GM18873 (cell line): ENCODE results near the gene ZFP90.
"Not testable (repeated sequence)": the region's sequence is repeated elsewhere in the genome, so short reads cannot be mapped to it uniquely, and the experiment has no call there.

Experiments used
- ATAC-seq: cut with Tn5 transposase; IDR thresholded peaks from one replicate; pipeline ENCODE4 v1.9.1; 2021; ENCODE audit warnings: mild to moderate bottlenecking, moderate library complexity, moderate number of reproducible peaks; ENCODE audit not compliant: unreplicated experiment, low FRiP score

ZFP90 gene

DNA sequence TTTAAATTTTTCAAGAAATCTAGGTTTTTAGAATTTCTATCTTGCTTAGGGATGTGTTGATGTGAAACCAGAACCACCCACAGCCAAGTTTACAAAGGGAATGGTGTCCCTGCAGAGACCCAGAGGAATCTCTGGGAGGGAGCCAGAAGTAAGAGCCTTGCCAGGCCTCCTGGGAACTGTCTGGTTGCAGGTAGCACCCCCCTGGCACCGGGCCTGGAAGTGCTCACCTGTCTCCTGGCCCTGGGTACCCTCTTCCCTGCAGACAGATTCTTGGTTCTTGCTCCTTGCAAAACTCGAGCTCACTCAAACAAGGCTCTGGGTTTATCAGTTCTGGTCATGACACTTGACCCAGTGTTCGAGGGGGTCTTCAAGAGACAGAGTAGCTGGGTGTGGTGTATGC lies 24.6 kb upstream of the ZFP90 start:
- ATAC-seq: no peak

DNA sequence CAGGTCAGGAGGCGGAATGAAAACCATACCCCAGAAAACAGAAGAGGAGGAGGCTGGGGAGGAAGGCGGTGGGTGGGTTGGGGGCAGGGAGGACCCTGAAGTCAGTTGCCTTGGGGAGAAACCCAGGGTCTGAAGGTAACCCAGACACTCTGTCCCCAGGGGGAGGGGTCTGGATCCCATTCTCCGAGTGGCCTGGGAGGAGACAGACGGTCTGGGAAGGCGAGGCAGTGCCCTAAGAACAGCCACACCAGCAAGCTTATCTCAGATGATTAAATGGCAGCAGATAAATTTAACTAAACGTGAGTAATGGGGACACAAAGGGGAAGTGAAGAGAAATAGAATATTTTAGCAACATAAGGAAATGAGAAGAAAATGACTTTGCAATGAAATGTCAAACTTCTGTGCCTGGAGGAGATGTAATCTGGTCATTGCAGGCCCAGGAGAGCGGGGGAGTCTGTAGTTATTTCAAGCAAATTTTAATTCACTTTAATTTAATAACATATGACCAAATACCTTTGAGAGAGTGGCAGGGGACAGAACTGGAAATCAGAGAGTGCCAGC lies 21.4 kb upstream of the ZFP90 start:
- no peak for ATAC-seq

DNA sequence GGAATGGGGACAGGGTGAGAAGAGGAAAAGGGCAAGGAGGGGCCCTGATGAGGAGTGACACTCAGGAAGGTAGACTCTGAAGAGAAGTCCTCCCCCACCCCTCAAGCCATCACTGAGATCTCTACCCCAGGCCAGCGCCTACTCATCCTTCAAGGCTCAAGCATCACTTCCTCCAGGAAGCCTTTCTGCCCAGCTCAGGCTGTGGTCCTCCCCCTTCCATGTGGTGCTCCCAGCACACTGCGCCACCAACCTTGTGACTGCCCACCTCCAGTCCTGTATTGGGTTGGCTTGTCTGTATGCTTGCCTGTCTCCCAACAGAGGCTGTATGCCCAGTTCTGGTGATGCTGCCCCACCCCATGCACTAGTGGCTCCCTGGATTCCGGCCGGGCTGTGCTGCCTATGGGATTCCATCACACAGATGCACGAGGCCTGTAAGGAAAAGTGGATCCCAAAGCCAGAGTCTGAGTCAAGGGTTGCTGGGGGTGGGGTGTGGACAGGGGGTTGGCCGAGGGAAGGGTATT lies 19.8 kb upstream of the ZFP90 start:
- ATAC-seq: no peak

DNA sequence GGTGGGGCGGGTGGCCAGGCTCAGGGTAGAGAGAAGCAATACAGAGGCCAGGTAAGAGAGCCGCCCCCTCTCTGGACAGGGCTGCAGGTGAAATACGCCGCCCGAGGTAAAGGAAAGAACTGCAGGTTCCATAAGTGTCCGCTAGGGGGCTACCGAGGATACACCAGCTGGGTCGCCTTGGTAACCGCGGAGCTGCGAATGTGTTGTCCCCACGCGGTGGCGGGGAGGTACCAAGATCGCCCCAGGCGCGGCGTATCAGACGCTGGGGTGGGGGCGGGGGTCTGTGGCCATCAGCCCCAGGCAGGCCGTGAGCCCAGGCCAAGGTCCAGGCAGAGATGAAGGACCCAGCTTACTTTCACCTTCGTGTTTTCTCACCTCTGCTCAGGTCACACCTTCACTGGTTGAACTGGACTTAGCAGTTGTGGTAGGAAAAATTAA lies 18.4 kb upstream of the ZFP90 start:
- peak; percentile 53 for ATAC-seq

DNA sequence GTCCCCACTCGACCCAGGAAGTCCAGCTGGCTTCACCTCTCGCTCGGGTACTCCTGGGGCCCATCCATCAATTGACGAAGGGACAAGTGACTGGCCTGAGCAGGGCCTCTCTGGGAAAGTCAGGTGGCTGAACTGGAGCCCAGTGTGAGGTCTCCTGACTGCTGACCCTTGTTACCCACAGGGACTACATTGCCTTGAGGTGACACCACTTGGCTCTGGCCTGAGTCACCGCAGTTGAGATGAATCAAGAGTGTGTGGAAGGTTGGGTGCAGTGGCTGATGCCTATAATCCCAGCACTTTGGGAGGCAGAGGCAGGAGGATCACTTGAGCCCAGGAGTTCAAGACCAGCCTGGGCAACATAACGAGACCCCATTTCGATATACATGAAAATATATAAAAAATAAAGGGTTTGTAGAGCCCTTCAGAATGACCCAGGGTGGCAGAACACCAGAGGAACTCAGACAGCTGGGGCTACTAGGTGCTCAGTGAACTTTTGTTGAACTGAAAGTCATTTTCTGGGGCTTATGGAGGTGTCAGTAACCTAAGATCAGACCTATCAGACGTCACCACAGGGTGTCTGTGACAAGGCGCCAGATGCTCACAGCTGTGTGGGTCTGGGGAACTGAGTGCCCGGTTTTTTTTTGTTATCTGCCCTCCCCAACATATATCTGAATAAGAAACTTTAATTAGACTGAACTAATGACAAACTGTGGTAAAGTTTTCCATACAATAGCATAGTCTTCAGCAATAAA lies 14.8 kb upstream of the ZFP90 start:
- ATAC-seq: no peak

DNA sequence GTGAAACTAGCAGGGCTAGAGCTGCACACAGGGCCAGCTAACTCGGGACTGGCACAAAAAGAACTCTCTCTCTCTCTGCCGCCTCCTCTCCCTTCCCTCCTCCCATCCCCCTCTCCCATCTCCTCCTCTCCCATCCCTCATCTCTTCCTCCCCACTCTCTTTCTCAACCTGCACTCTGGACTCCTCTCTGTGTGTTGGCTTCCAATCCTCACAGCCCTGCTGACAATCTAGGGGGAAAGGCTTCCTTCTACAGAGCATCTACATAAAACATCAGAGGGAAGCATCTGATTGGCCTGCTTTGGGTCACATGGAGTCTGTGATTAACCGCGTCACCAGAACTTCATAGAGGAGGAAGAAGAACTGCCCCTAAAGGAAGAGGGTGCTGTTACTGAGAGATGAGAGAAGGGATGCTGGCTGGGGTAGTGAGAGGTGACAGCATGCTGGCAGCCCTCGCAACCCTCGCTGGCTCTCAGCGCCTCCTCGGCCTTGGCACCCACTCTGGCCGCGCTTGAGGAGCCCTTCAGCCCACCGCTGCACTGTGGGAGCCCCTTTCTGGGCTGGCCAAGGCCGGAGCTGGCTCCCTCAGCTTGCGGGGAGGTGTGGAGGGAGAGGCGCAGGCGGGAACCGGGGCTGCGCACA lies 12.8 kb upstream of the ZFP90 start:
- no peak for ATAC-seq

DNA sequence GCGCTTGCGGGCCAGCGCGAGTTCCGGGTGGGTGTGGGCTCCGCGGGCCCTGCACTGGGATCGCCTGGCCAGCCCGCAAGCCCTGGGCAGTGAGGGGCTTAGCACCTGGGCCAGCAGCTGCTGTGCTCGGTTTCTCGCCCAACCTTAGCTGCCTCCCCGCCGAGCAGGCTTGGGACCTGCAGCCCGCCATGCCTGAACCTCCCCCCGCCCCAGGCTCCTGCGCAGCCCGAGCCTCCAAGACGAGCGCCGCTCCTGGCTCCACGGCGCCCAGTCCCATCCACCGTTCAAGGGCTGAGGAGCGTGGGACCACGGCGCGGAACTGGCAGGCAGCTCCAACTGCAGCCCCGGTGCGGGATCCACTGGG lies 12.3 kb upstream of the ZFP90 start:
- ATAC-seq: no peak

DNA sequence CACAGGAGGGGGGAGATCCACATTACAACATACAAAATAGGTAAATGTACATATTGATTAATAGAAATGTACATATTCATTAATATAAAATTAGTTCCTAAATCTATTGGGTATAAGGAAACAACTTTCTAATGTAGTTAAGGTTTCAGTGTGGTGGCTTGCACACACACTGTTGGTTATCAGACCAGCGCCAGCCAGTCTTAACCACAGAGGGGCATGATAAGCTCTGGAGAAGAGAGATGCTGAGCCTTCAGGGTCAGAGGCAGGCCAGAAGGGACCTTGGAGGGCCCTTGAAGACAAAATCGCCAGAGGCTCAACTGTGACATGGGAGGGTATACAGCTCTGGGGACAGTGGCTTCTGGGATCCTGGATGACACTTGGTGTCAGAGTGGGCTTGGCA lies 10.9 kb upstream of the ZFP90 start:
- ATAC-seq: no peak

DNA sequence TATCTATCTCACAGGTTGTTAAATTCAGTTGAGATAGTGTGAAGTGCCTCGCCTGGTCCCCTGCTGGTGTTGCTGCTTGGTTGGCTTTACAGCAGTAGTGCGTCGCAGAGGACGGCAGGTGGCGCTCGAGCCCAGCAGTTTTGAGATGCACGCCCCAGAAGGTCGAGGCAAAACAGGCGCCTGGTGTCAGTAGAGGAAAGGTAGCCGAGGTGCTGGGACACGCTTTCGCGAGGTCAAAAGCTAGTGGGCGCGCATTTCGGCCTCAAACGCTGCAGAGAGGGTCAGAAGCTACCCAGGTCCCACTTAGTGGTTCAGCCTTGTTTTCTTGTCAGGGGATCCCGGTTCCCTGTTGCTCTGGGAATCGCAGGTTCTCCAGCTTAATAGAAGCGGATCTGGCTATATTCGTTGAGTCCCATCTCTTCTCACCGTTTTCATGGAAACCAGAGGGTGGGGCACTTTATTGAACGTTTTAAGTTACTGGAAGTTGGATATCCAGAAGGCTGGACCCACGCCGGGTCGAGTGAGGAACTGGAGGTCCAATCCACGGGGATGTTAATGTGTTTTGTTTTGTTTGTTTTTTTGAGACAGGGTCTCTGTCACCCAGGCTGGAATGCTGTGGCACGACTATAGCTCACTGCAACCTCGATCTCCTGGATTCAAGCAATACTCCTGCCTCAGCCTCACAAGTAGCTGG lies 10.3 kb upstream of the ZFP90 start:
- no peak for ATAC-seq

DNA sequence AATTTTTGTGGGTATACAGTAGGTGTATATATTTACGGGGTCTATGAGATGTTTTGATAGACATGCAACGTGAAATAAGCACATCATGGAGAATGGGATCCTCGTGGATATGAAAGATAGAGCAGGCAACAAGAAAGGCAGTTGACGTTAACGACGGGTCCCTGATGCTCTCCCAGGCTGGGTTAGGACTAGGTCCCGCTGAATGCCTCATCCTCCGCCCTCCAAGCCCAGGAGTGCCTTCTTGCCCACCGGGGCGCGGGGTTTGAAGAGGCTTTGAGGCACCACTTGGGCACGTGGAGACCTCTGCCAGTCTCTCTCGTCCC lies 9.5 kb upstream of the ZFP90 start:
- ATAC-seq: peak; percentile 12

DNA sequence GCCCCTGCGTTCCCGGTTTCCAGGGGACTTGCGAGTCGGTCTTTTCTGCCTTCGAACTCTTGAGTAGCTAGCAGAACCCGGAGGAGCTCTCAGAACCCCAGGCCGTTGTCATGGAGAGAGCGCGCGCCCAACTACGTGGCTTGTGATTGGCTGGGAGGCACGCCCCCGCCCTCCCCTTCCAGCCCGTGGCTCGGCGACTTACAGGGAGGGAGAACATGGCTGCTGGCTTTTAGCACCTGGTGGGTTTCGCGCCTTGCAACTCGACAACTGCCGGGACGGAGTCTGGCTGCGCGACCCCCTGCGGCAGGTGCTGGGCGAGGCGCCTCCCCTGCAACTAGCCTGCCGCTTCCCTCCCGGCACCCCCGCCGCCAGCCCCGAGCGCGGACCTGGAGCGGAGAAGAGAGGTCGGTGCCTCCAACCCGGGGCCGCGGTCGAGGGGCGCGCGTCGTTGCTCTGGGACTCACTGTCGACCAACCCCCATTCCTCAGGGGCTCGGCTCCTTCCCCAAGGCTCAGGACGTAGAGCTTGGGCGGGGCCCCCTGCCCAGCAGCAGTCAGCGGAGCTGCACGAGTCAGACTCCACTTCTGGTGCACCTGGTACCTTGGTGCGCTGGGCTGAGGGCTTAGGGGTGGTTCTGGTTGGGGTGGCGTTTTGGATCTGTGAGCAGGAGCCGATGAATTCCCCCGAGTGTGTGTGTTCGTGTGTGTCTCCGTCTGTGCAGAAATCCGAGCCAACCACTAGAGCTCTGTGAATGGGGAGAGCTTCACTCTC lies 9.0 kb upstream of the ZFP90 start:
- ATAC-seq: peak; percentile 72

DNA sequence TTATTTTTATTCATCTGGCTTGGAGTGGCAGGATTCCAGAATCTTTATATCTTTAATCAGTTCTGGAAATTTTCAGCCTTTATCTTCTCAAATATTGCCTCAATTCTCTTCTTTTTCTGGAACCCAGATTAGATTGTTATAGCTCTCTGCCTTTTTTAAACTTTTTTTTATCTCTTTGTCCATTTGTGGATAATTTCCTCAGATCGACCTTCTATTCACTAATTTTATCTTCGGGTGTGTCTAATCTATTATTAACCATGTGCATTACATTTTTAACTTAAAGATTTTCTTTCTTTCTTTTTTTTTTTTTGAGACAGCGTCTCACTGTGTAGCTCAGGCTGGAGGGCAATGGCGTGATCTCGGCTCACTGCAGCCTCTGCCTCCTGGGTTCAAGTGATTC lies 5.2 kb upstream of the ZFP90 start:
- no peak for ATAC-seq

DNA sequence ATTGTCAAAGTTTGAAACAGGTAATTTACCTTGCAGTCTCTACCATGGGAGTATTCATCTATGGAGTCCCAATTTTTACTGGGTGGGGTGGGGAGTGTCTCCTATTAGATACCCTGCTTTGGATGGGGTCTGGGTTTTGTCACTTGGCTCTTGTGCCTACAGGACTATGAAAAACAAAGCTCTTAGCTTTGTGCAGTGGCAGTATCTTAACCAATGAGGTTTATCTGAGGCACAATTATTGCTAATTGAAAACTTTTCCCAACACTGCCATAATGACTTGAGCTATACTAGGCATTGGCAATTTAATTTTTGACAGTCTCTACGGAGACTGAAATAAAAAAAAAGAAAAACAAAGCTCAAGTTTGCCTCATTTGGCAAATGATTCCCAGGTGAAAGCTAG lies 3.8 kb upstream of the ZFP90 start:
- no peak for ATAC-seq

DNA sequence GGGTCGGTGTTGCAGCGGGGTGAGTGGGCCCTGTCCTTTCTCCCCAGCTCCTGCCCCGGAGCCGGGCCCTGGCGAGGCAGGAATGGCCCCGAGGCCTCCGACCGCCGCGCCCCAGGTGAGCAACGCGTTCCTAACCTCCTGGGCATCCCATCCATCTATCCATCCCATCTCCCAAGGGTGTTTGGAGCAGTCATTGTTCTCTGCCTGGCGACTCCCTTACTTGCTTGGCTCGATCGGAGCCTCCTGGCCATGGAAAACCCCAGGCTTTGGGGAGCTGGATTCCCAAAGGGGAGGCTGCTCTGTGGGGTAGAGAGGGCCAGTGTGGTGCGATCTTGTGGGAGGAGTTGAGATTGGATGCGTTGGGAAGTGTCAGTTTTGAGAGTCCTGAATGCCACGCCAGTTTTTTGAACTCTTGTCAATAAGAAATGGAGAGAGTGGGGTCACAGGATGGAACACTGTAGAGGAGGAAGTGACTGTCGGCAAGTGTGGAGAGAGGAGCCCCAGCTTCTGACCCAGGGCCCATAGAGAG lies 684 bp downstream of the ZFP90 start:
- ATAC-seq: no peak

DNA sequence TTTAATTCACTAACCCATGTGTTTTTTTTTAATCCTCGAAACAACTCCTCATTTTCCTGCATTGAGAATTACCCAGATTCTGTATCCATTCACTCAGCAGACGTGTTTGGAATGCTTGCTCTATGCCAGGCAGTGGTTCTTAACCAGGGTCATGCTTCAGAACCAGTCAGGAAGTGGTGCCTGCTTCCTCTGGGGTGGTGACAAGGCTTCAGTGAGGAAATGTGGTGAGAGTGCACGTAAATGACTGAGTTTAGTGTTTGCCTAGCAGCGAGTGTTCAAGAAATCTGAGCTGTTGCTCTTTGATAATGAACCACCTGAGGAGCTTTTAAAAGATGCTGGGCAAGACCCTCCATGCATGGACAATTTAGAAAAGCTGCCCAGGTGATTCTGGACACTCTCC lies 9.9 kb downstream of the ZFP90 start:
- ATAC-seq: no peak

DNA sequence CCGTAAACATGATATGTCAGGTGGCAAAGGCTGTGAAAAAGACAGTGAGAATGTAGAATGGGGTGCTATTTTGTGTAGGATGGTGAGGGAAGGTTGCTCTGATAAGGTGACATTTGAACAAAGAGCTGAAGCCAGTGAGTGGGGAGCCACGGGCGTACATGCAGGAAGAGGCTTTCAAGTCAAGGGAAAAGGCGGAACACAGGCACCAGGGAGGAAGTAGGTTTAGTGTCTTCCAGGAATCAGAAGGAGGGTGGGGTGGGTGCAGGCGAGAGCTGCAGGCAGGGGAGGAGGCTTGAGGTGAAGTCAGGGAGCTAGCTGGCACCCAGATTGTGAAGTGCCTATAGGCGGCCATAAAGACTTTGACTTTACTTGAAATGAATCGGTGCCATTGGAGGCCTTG lies 14.1 kb downstream of the ZFP90 start:
- ATAC-seq: no peak

DNA sequence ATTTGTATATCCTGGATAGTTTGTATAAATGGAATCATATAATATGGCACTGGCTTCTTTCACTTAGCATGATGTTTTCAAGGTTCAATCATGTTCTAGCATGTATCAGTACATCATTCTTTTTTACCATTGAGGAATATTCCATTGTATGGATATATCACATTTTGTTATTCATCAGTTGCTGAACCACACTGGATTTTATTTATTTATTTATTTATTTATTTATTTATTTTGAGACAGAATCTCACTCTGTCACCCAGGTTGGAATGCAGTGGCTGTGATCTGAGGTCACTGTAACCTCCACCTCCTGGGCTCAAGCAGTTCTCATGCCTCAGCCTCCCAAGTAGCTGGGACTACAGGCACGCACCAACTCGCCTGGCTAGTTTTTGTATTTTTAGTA lies 21.2 kb downstream of the ZFP90 start:
- not testable (repeated sequence) for ATAC-seq

DNA sequence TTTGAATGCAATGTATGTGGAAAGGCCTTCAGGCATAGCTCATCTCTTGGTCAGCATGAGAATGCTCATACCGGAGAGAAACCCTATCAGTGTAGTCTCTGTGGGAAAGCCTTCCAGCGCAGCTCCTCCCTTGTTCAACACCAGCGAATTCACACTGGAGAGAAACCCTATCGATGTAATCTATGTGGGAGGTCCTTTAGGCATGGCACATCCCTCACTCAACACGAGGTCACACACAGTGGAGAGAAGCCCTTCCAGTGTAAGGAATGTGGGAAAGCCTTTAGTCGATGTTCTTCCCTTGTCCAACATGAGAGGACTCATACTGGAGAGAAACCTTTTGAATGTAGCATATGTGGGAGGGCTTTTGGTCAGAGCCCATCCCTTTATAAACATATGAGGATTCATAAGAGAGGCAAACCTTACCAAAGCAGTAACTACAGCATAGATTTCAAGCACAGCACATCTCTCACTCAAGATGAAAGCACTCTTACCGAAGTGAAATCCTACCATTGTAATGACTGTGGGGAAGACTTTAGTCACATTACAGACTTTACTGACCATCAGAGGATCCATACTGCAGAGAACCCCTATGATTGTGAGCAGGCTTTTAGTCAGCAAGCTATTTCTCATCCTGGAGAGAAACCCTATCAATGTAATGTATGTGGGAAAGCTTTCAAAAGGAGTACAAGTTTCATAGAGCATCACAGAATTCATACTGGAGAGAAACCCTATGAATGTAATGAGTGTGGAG lies 24.7 kb downstream of the ZFP90 start:
- no peak for ATAC-seq

DNA sequence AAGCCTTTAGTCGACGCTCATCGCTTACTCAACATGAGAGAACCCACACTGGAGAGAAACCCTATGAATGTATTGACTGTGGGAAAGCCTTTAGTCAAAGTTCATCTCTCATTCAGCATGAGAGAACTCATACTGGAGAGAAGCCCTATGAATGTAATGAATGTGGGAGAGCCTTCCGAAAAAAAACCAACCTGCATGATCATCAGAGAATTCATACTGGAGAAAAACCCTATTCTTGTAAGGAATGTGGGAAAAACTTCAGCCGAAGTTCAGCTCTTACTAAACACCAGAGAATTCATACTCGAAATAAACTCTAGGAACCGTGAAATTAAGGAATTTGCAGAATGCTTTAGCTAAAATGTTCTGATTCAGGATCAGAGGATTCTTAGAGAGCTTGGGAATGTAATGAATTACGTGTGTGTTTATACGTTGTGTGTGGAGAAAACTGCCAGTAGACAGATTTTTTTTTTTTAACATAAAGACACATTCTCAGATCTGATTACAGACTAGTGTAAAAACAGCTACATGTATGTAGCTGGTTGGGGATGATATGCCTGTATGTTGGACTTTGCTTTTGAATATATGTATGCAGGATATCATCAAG lies 25.4 kb downstream of the ZFP90 start:
- no peak for ATAC-seq
